ENCODE results near the gene CDH4. TPM values are rescaled to one million over a fixed set of nuclear protein-coding genes. Genes with fewer than 3 reads are reported as not detected.

The CDH4 gene
- total and polyA plus RNA-seq, 2 of the 4 experiments (the other 2 are of a cell fraction) = 1.6 to 3.5 TPM

GRCh38 chr20:61278296-61278695, 26.2 kb downstream of the CDH4 start:
- Histone ChIP-seq H3K27ac (ENCODE audit: insufficient read depth, low read length) (no peak overlapping the region), H3K4me1 (ENCODE audit: control insufficient read depth, insufficient read depth, low read length) (no peaks in the 10 kb centered on the region), H2AFZ (replicated peaks; ENCODE audit: low read length, poor library complexity) (no peak overlapping the region), H3K4ac (ENCODE audit: low read depth, low read length) (no peak overlapping the region), H3K36me3 (ENCODE audit: control insufficient read depth, insufficient read depth, low read length) (no peaks in the 10 kb centered on the region), H2AK9ac (replicated peaks; ENCODE audit: low read depth, low read length, poor library complexity) (no peak overlapping the region), H3K23ac (ENCODE audit: low read depth, low read length) (no peak overlapping the region), H3K14ac (replicated peaks; ENCODE audit: low read depth, low read length) (no peak overlapping the region), H4K20me1 (ENCODE audit: insufficient read depth, low read length) (peaks cover 4% of the 10 kb centered on the region; the same call in 1 of the 2 replicates), H3K56ac (ENCODE audit: extremely low read depth, insufficient read depth, low read length) (no peak overlapping the region), H2AK5ac (ENCODE audit: low read depth, low read length) (no peak overlapping the region), H2BK120ac (ENCODE audit: low read depth, low read length) (no peak overlapping the region), H4K5ac (ENCODE audit: low read depth, low read length) (no peak overlapping the region), H3K4me2 (ENCODE audit: low read depth, low read length) (no peak overlapping the region), H3K4me3 (ENCODE audit: insufficient read depth, low read depth, low read length) (no peak overlapping the region), H3K18ac (ENCODE audit: low read depth, low read length) (no peak overlapping the region), H3K9ac (ENCODE audit: low read depth, low read length) (no peak overlapping the region), H3K9me3 (ENCODE audit: control insufficient read depth, insufficient read depth, low read length) (no peaks in the 10 kb centered on the region), H2BK20ac (ENCODE audit: low read depth, low read length) (no peak overlapping the region), H3K27me3 (ENCODE audit: control insufficient read depth, insufficient read depth, low read length) (no peaks in the 10 kb centered on the region), H3K9me1 (ENCODE audit: insufficient read depth, low read length) (peaks cover 4% of the 10 kb centered on the region; the same call in 1 of the 2 replicates), H2BK15ac (ENCODE audit: low read depth, low read length) (no peak overlapping the region), H3K79me1 (ENCODE audit: low read depth in 1 of 2, low read length in 2 of 2) (peaks cover 8 to 12% of the 10 kb centered on the region in 2 experiments; a peak in 2 of 4 replicates), H4K91ac (ENCODE audit: insufficient read depth, low read depth, low read length) (no peak overlapping the region), H4K8ac (ENCODE audit: low read depth in 2 of 2, low read length in 2 of 2) (no peak overlapping the region), H2BK5ac (ENCODE audit: low read depth, low read length, poor library complexity, severe bottlenecking) (no peak overlapping the region)
- 70% methylated on average over 3 of the region's 4 CpGs; no CpG with 5 or more reads in 1 of the 2 experiments for WGBS, 2 experiments (ENCODE audit: extremely low coverage in 2 of 2, insufficient read length in 1 of 2)
- dilution Hi-C loops (cut with HindIII; ENCODE audit: low sequenced_read_pairs, unreplicated experiment) = no loop called here
- BruUV-seq (replicated peaks) = no TSS peak
- TF ChIP-seq NFE2L2 (IDR thresholded peaks at IDR 0.05; ENCODE audit: low read depth, low read length) (no peak), MAFK (IDR thresholded peaks at IDR 0.05; ENCODE audit: low read depth, low read length) (no peak), FOS (IDR thresholded peaks at IDR 0.05; ENCODE audit: low read depth, low read length) (no peak), CEBPB (IDR thresholded peaks at IDR 0.05; ENCODE audit: low read depth, low read length) (no peak), RCOR1 (IDR thresholded peaks at IDR 0.05; ENCODE audit: insufficient replicate concordance, low read length) (no peak), USF2 (IDR thresholded peaks at IDR 0.05; ENCODE audit: low read depth, low read length) (no peak), MAZ (IDR thresholded peaks at IDR 0.05; ENCODE audit: borderline replicate concordance, low read depth, low read length) (no peak), RAD21 (IDR thresholded peaks at IDR 0.05; ENCODE audit: low read length) (no peak), BHLHE40 (IDR thresholded peaks at IDR 0.05; ENCODE audit: low read depth, low read length) (no peak), RFX5 (IDR thresholded peaks at IDR 0.05; ENCODE audit: low read depth, low read length) (no peak), POLR2A (IDR thresholded peaks at IDR 0.05; ENCODE audit: low read depth, low read length) (no peak), MXI1 (IDR thresholded peaks at IDR 0.05; ENCODE audit: borderline replicate concordance, low read depth, low read length) (no peak), CHD1 (IDR thresholded peaks at IDR 0.05; ENCODE audit: low read depth, low read length) (no peak), SMC3 (IDR thresholded peaks at IDR 0.05; ENCODE audit: low read depth, low read length) (no peak), CTCF (conservative IDR thresholded peaks at IDR 0.05; ENCODE audit: low read depth, low read length) (no peak)
- TF ChIP-seq, protein P1, sequence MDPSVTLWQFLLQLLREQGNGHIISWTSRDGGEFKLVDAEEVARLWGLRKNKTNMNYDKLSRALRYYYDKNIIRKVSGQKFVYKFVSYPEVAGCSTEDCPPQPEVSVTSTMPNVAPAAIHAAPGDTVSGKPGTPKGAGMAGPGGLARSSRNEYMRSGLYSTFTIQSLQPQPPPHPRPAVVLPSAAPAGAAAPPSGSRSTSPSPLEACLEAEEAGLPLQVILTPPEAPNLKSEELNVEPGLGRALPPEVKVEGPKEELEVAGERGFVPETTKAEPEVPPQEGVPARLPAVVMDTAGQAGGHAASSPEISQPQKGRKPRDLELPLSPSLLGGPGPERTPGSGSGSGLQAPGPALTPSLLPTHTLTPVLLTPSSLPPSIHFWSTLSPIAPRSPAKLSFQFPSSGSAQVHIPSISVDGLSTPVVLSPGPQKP (IDR thresholded peaks at IDR 0.05; ENCODE audit: borderline replicate concordance, low read depth, low read length) = no peak
- in situ Hi-C loops (cut with MboI; ENCODE audit: low sequenced_read_pairs) = no loop called here
- DNase-seq (no peak), ATAC-seq (ENCODE audit: low read depth) (no peak)
- ChIA-PET POLR2A (ENCODE audit: unreplicated experiment) (no interaction called here), CTCF (no interaction called here)
- intact Hi-C loops (cut with micrococcal nuclease) = no loop called here

All from IMR-90 (cell line).